A549 (cell line): ENCODE results near the gene GET4. TPM values are rescaled to one million over a fixed set of nuclear protein-coding genes. Genes with fewer than 3 reads are reported as not detected.

ENCODE experiments used
- ATAC-seq, 2 experiments: fragments of 200-7000 bp in 1 of 2; fragments of >200 bp in 1 of 2; cut with Nextera tagmentation in 1 of 2; cut with Tn5 transposase in 1 of 2; 3 replicates each; pipeline versions ENCODE4 v1.8.0 to v1.9.1; 2018 to 2020; ENCODE audit warnings: mild to moderate bottlenecking in 1 of 2, moderate library complexity in 1 of 2
- CTCF ChIA-PET: fragments of 300-600 bp; sonication (Branson Sonifier 250); formaldehyde crosslinking; extraction: SDS; loops from one replicate; lab custom pipeline; 2021; ENCODE audit warnings: antibody characterized with exemption, inconsistent platforms; lab: Yijun Ruan, JAX
- POLR2A ChIA-PET: fragments of 350-600 bp; formaldehyde crosslinking; extraction: SDS; loops from one replicate; lab custom pipeline; 2021; ENCODE audit warnings: antibody characterized with exemption, inconsistent platforms; lab: Yijun Ruan, JAX
- DNase-seq, 2 experiments: peaks; one replicate each; pipeline versions ENCODE4 v3.0.0 to v3.0.0-alpha.2; 2011 to 2016; ENCODE audit warnings: low read depth in 1 of 2, low spot score in 1 of 2
- FAIRE-seq: peaks from 2 replicates; lab custom pipeline; 2011; peaks lifted over from hg19 to GRCh38; lab: Jason Lieb, UNC
- H3K27ac ChIP-seq, 2 experiments: fragments of >200 bp; sonication (Bioruptor Twin); formaldehyde crosslinking; 3 replicates each; pipeline ENCODE4 v1.5.1; 2016 to 2017
- H3K4me1 ChIP-seq: fragments of >200 bp; sonication (Bioruptor Twin); formaldehyde crosslinking; 3 replicates; pipeline ENCODE4 v1.6.1; 2016
- H3K4me2 ChIP-seq: fragments of >200 bp; sonication (Bioruptor Twin); formaldehyde crosslinking; 3 replicates; pipeline ENCODE4 v1.6.1; 2016
- H3K4me3 ChIP-seq: fragments of >200 bp; sonication (Bioruptor Twin); formaldehyde crosslinking; 3 replicates; pipeline ENCODE4 v1.5.1; 2016
- H3K9me3 ChIP-seq: fragments of >200 bp; sonication (Bioruptor Twin); formaldehyde crosslinking; 3 replicates; pipeline ENCODE4 v1.6.1; 2016
- CBX2 ChIP-seq: fragments of 200-600 bp; sonication (generic); IDR thresholded peaks from 2 replicates; pipeline ENCODE4 v1.6.1; 2016; ENCODE audit warnings: low read depth, mild to moderate bottlenecking, borderline replicate concordance
- CBX8 ChIP-seq: fragments of 200-600 bp; sonication (generic); IDR thresholded peaks from 2 replicates; pipeline ENCODE4 v1.6.1; 2016
- CTCF ChIP-seq: fragments of >200 bp; sonication (Bioruptor Twin); formaldehyde crosslinking; IDR thresholded peaks from 3 replicates; pipeline ENCODE4 v1.5.1; 2016
- E2F6 ChIP-seq: IDR thresholded peaks from 2 replicates; pipeline ENCODE4 v1.6.1; 2012; ENCODE audit warnings: low read depth, borderline replicate concordance
- EHMT2 ChIP-seq: fragments of 200-600 bp; sonication (generic); IDR thresholded peaks from 2 replicates; pipeline ENCODE4 v1.6.1; 2016; ENCODE audit warnings: antibody characterized with exemption, low read depth, mild to moderate bottlenecking, moderate library complexity
- ELK1 ChIP-seq: fragments of 150-350 bp; IDR thresholded peaks from 2 replicates; pipeline ENCODE4 v1.6.1; 2014; ENCODE audit warnings: low read depth, mild to moderate bottlenecking, low read length
- EP300 ChIP-seq, 2 experiments: fragments of >200 bp; sonication (Bioruptor Twin); formaldehyde crosslinking; IDR thresholded peaks; 2 replicates in 1 of 2; 3 replicates in 1 of 2; pipeline ENCODE4 v1.6.1; 2016 to 2017
- ESRRA ChIP-seq: fragments of 150-350 bp; IDR thresholded peaks from 2 replicates; pipeline ENCODE4 v1.6.1; 2014; ENCODE audit warnings: mild to moderate bottlenecking, low read length, borderline replicate concordance
- FOXS1 ChIP-seq: fragments of 250-450 bp; sonication (Bioruptor Pico); IDR thresholded peaks from 2 replicates; pipeline ENCODE4 v1.5.0; 2020; ENCODE audit warnings: mild to moderate bottlenecking, moderate library complexity
- HDAC2 ChIP-seq: fragments of 200-600 bp; sonication (generic); IDR thresholded peaks from 2 replicates; pipeline ENCODE4 v1.6.1; 2016
- HOXA7 ChIP-seq: fragments of 250-450 bp; sonication (Bioruptor Pico); IDR thresholded peaks from 2 replicates; pipeline ENCODE4 v1.5.0; 2020; ENCODE audit warnings: mild to moderate bottlenecking, moderate library complexity
- HOXB13 ChIP-seq: fragments of 250-450 bp; sonication (Bioruptor Pico); IDR thresholded peaks from 2 replicates; pipeline ENCODE4 v1.5.0; 2020; ENCODE audit warnings: low read depth, mild to moderate bottlenecking, moderate library complexity
- MAFK ChIP-seq: fragments of 450-650 bp; IDR thresholded peaks from 2 replicates; pipeline ENCODE4 v1.6.1; 2014; ENCODE audit not compliant: partially characterized antibody
- MAX ChIP-seq: IDR thresholded peaks from 2 replicates; pipeline ENCODE4 v1.6.1; 2012
- MAZ ChIP-seq: fragments of 150-350 bp; IDR thresholded peaks from 2 replicates; pipeline ENCODE4 v1.6.1; 2014; ENCODE audit warnings: antibody characterized with exemption, low read depth, low read length, borderline replicate concordance
- POLR2AphosphoS2 ChIP-seq: conservative IDR thresholded peaks from 2 replicates; pipeline ENCODE4 v1.6.1; 2012; ENCODE audit warnings: low read length, improper control_type of control experiment, inconsistent platforms
- RAD21 ChIP-seq, 2 experiments: fragments of >200 bp in 1 of 2; sonication (Bioruptor Twin) in 1 of 2; formaldehyde crosslinking in 1 of 2; IDR thresholded peaks in 1 of 2; conservative IDR thresholded peaks in 1 of 2; 2 replicates in 1 of 2; 3 replicates in 1 of 2; pipeline ENCODE4 v1.6.1; 2012 to 2018; ENCODE audit warnings: inconsistent platforms in 1 of 2
- RCOR1 ChIP-seq: fragments of 150-350 bp; IDR thresholded peaks from 2 replicates; pipeline ENCODE4 v1.6.1; 2014; ENCODE audit warnings: antibody characterized with exemption, low read length, low read depth
- REST ChIP-seq: fragments of 200-600 bp; sonication (generic); IDR thresholded peaks from 2 replicates; pipeline ENCODE4 v1.6.1; 2016; ENCODE audit warnings: antibody characterized with exemption, mild to moderate bottlenecking, moderate library complexity
- RFX5 ChIP-seq: fragments of 450-650 bp; IDR thresholded peaks from 2 replicates; pipeline ENCODE4 v1.7.1; 2014; ENCODE audit warnings: antibody characterized with exemption, mild to moderate bottlenecking, moderate library complexity
- RNF2 ChIP-seq: fragments of 200-600 bp; sonication (generic); IDR thresholded peaks from 2 replicates; pipeline ENCODE4 v1.6.1; 2016; ENCODE audit warnings: low read depth, mild to moderate bottlenecking, antibody characterized with exemption, moderate library complexity, borderline replicate concordance
- SREBF2 ChIP-seq: fragments of 450-650 bp; IDR thresholded peaks from 2 replicates; pipeline ENCODE4 v1.6.1; 2014; ENCODE audit warnings: mild to moderate bottlenecking, moderate library complexity
- TP53 ChIP-seq: fragments of 250-450 bp; sonication (Bioruptor Pico); IDR thresholded peaks from 2 replicates; pipeline ENCODE4 v1.5.0; 2021; ENCODE audit warnings: mild to moderate bottlenecking, moderate library complexity
- ZFP36 ChIP-seq: fragments of 450-650 bp; IDR thresholded peaks from 2 replicates; pipeline ENCODE4 v1.6.1; 2014; ENCODE audit warnings: borderline replicate concordance; ENCODE audit not compliant: partially characterized antibody
- WGBS: methylation state at CpG from one replicate; pipeline ENCODE4 v1.1.6; 2017; ENCODE audit errors: missing lambda C conversion rate; 5-methylcytosine and 5-hydroxymethylcytosine counted together
- polyA plus RNA-seq, 4 experiments: library from polyadenylated mRNA; depleted of rRNA in 3 of 4; stranded (reverse); fragments of >200 nt; fragmentation: RNase III in 1 of 4; extraction: RNeasy Plus Mini Kit Qiagen cat#74134 plus additional on column Dnase treatment in 1 of 4; gene quantifications; 2 replicates in 3 of 4; 3 replicates in 1 of 4; pipeline ENCODE4 v1.2.3, GENCODE V29; 2011 to 2017

GET4 gene
- polyA plus RNA-seq, 2 of the 4 experiments (the other 2 are of a cell fraction), result 26.1 to 37.0 TPM

GRCh38 chr7:889391-889790, 13.0 kb downstream of the GET4 start:
- DNase-seq (no peak), ATAC-seq (no peak), FAIRE-seq (no peak)
- WGBS, result 97% methylated on average over 13 of the region's 18 CpGs
- Histone ChIP-seq H3K9me3 (no peaks in the 10 kb centered on the region), H3K4me2 (no peak overlapping the region), H3K27ac (no peak overlapping the region), H3K4me3 (no peak overlapping the region), H3K4me1 (no peaks in the 10 kb centered on the region)
- ChIA-PET CTCF (no interaction called here), POLR2A (no interaction called here)
- no peak for TF ChIP-seq ELK1
- no peak for TF ChIP-seq CTCF
- no peak for TF ChIP-seq RCOR1
- TF ChIP-seq REST, result no peak
- no peak for TF ChIP-seq POLR2AphosphoS2
- TF ChIP-seq SREBF2, result no peak
- TF ChIP-seq RAD21 (conservative IDR thresholded peaks at IDR 0.05 in 1 of 2, IDR thresholded peaks at IDR 0.05 in 1 of 2), result no peak
- TF ChIP-seq MAFK, result no peak
- no peak for TF ChIP-seq EHMT2
- no peak for TF ChIP-seq HOXA7
- TF ChIP-seq ESRRA, result no peak
- no peak for TF ChIP-seq E2F6
- no peak for TF ChIP-seq FOXS1 (CRISPR knock-in tag)

GRCh38 chr7:890868-891267, 14.5 kb downstream of the GET4 start:
- 95% methylated on average over 15 of the region's 15 CpGs for WGBS
- ATAC-seq (no peak), FAIRE-seq (no peak), DNase-seq (no peak)
- Histone ChIP-seq H3K4me1 (no peaks in the 10 kb centered on the region), H3K4me2 (no peak overlapping the region), H3K27ac (no peak overlapping the region), H3K9me3 (no peaks in the 10 kb centered on the region), H3K4me3 (no peak overlapping the region)
- CTCF ChIA-PET, result interaction anchor here (1.1 to 2.2 kb wide), 2 partner anchors 11 to 19 kb away, joined by 3 to 7 read pairs; no protein-coding TSS in a partner anchor
- POLR2A ChIA-PET, result no interaction called here
- TF ChIP-seq ESRRA (no peak), CBX8 (no peak), SREBF2 (no peak), HDAC2 (no peak), CBX2 (no peak), TP53 (CRISPR knock-in tag) (no peak), HOXB13 (no peak), MAZ (no peak), EP300 (IDR thresholded peaks at IDR 0.05) (no peak), MAX (no peak), ZFP36 (no peak), RFX5 (no peak), RNF2 (no peak)
